NAMALWA (cell line): ENCODE data around the gene TREML1.

ENCODE experiments used
- DNase-seq: peaks from one replicate; pipeline ENCODE4 v3.0.0-alpha.2; 2015; ENCODE audit warnings: low spot score

Gene TREML1

GRCh38 chr6:41177695-41178094 is 23.5 kb upstream of the TREML1 start:
- DNase-seq: no peak

- DNase-seq: no peak
Measured at GRCh38 chr6:41177287-41177686, 23.1 kb upstream of the TREML1 start.

- no peak for DNase-seq
Measured at GRCh38 chr6:41176189-41176588, 22.0 kb upstream of the TREML1 start.

- no peak for DNase-seq
Measured at GRCh38 chr6:41175084-41175483, 20.9 kb upstream of the TREML1 start.

GRCh38 chr6:41174610-41175009 is 20.5 kb upstream of the TREML1 start:
- DNase-seq: no peak

GRCh38 chr6:41171908-41172307 is 17.8 kb upstream of the TREML1 start:
- no peak for DNase-seq

GRCh38 chr6:41170547-41171160 is 16.5 kb upstream of the TREML1 start:
- DNase-seq: no peak

- DNase-seq: peak; percentile 8
Measured at GRCh38 chr6:41167173-41167963, 13.2 kb upstream of the TREML1 start.

GRCh38 chr6:41164551-41165120 is 10.5 kb upstream of the TREML1 start:
- no peak for DNase-seq

GRCh38 chr6:41163419-41163717 is 9.2 kb upstream of the TREML1 start:
- DNase-seq: no peak

- DNase-seq: no peak
Measured at GRCh38 chr6:41162687-41163418, 8.7 kb upstream of the TREML1 start, which contains the start of gene TREM2. TREM2 (minus strand) TSS chr6:41163116; CDS start chr6:41163082, 34 bp downstream.

GRCh38 chr6:41161851-41162552 is 7.9 kb upstream of the TREML1 start:
- DNase-seq: no peak

GRCh38 chr6:41161380-41161779 is 7.2 kb upstream of the TREML1 start:
- no peak for DNase-seq

GRCh38 chr6:41160933-41161332 is 6.8 kb upstream of the TREML1 start:
- no peak for DNase-seq

- no peak for DNase-seq
Measured at GRCh38 chr6:41159415-41160082, 5.4 kb upstream of the TREML1 start.

GRCh38 chr6:41157323-41157722 is 3.2 kb upstream of the TREML1 start:
- no peak for DNase-seq

GRCh38 chr6:41156771-41157170 is 2.6 kb upstream of the TREML1 start:
- DNase-seq: no peak

- DNase-seq: no peak
Measured at GRCh38 chr6:41156001-41156400, 1.9 kb upstream of the TREML1 start.

GRCh38 chr6:41155132-41155805 is 1.1 kb upstream of the TREML1 start:
- DNase-seq: no peak

- DNase-seq: no peak
Measured at GRCh38 chr6:41153451-41153850, 696 bp downstream of the TREML1 start.

GRCh38 chr6:41150671-41151070 is 3.5 kb downstream of the TREML1 start:
- no peak for DNase-seq
